GM23338 (cell line): Measurements from ENCODE around the gene MARCHF9. TPM values are rescaled to one million over a fixed set of nuclear protein-coding genes. Genes with fewer than 3 reads are reported as not detected.
"Not testable (repeated sequence)": the region's sequence is repeated elsewhere in the genome, so short reads cannot be mapped to it uniquely, and the experiment has no call there.

Source experiments
- ATAC-seq: fragments of 200-7000 bp; cut with Tn5 transposase; 3 replicates; pipeline ENCODE4 v1.9.1; 2020
- DNase-seq: peaks from one replicate; pipeline ENCODE4 v3.0.0-alpha.2; 2015; ENCODE audit warnings: low spot score
- H2AFZ ChIP-seq: fragments of 200-600 bp; sonication (generic); 2 replicates; pipeline ENCODE4 v1.8.0; 2016; ENCODE audit warnings: antibody characterized with exemption, mild to moderate bottlenecking, moderate library complexity
- H3F3A ChIP-seq: fragments of 200-600 bp; sonication (generic); replicated peaks from 2 replicates; pipeline ENCODE4 v1.8.0; 2017; ENCODE audit warnings: antibody characterized with exemption, mixed run types, low read depth
- H3K27ac ChIP-seq: fragments of 200-600 bp; sonication (generic); 2 replicates; pipeline ENCODE4 v1.6.1; 2016; ENCODE audit warnings: low read depth
- H3K27me3 ChIP-seq: fragments of 200-600 bp; sonication (generic); 2 replicates; pipeline ENCODE4 v1.8.0; 2016; ENCODE audit warnings: mild to moderate bottlenecking, mixed run types, moderate library complexity; ENCODE audit not compliant: insufficient read depth
- H3K36me3 ChIP-seq: fragments of 200-600 bp; sonication (generic); 2 replicates; pipeline ENCODE4 v1.8.0; 2016; ENCODE audit warnings: mild to moderate bottlenecking; ENCODE audit not compliant: insufficient read depth
- H3K4me1 ChIP-seq: fragments of 200-600 bp; sonication (generic); 2 replicates; pipeline ENCODE4 v1.8.0; 2016; ENCODE audit warnings: mild to moderate bottlenecking, moderate library complexity; ENCODE audit not compliant: insufficient read depth
- H3K4me2 ChIP-seq: fragments of 200-600 bp; sonication (generic); 2 replicates; pipeline ENCODE4 v1.7.1; 2017; ENCODE audit warnings: mixed run types
- H3K4me3 ChIP-seq: fragments of 200-600 bp; sonication (generic); 2 replicates; pipeline ENCODE4 v1.6.1; 2016; ENCODE audit warnings: mixed run types
- H3K79me2 ChIP-seq: fragments of 200-600 bp; sonication (generic); replicated peaks from 2 replicates; pipeline ENCODE4 v1.8.0; 2017; ENCODE audit warnings: mild to moderate bottlenecking; ENCODE audit not compliant: insufficient read depth
- H3K9me2 ChIP-seq: fragments of 200-600 bp; sonication (generic); 2 replicates; pipeline ENCODE4 v1.8.0; 2017; ENCODE audit not compliant: insufficient read depth
- H4K20me1 ChIP-seq: fragments of 200-600 bp; sonication (generic); replicated peaks from 2 replicates; pipeline ENCODE4 v1.8.0; 2017; ENCODE audit warnings: mild to moderate bottlenecking; ENCODE audit not compliant: insufficient read depth
- H3K27ac Mint-ChIP-seq: 2 replicates; pipeline ENCODE4 v1.8.0; 2020; ENCODE audit warnings: inconsistent platforms, mild to moderate bottlenecking, moderate library complexity, mixed read lengths
- H3K27me3 Mint-ChIP-seq: 3 replicates; pipeline ENCODE4 v1.8.0; 2022; ENCODE audit warnings: low read depth, mild to moderate bottlenecking, moderate library complexity, mixed read lengths, inconsistent platforms; ENCODE audit not compliant: insufficient read depth, poor library complexity
- H3K36me3 Mint-ChIP-seq: 3 replicates; pipeline ENCODE4 v1.8.0; 2021; ENCODE audit warnings: low read depth, mild to moderate bottlenecking, inconsistent platforms, moderate library complexity, mixed read lengths
- H3K4me1 Mint-ChIP-seq: 3 replicates; pipeline ENCODE4 v1.8.0; 2020; ENCODE audit warnings: mild to moderate bottlenecking, inconsistent platforms, mixed read lengths
- H3K4me3 Mint-ChIP-seq: 3 replicates; pipeline ENCODE4 v1.8.0; 2021; ENCODE audit warnings: moderate library complexity, mild to moderate bottlenecking, inconsistent platforms, mixed read lengths
- H3K9me3 Mint-ChIP-seq: 3 replicates; pipeline ENCODE4 v1.8.0; 2020; ENCODE audit warnings: moderate library complexity, mild to moderate bottlenecking, inconsistent platforms, mixed read lengths
- CTCF ChIP-seq, 2 experiments: fragments of 200-600 bp in 1 of 2; sonication (generic) in 1 of 2; conservative IDR thresholded peaks; 2 replicates each; pipeline versions ENCODE4 v1.5.1 to v1.6.1; 2016 to 2017; ENCODE audit warnings: antibody characterized with exemption in 2 of 2, low read depth in 2 of 2, mild to moderate bottlenecking in 2 of 2, moderate library complexity in 1 of 2
- ETS1 ChIP-seq: IDR thresholded peaks from 2 replicates; pipeline ENCODE4 v1.6.1; 2016; ENCODE audit warnings: antibody characterized with exemption
- NANOG ChIP-seq: IDR thresholded peaks from 2 replicates; pipeline ENCODE4 v1.6.1; 2016; ENCODE audit warnings: antibody characterized with exemption, borderline replicate concordance
- POLR2AphosphoS5 ChIP-seq: IDR thresholded peaks from 2 replicates; pipeline ENCODE4 v1.6.1; 2016; ENCODE audit warnings: antibody characterized with exemption, low read depth
- REST ChIP-seq: IDR thresholded peaks from one replicate; pipeline ENCODE4 v1.6.1; 2018; ENCODE audit warnings: antibody characterized with exemption; ENCODE audit not compliant: unreplicated experiment
- polyA plus RNA-seq: library from polyadenylated mRNA; unstranded; fragments of >200 nt; fragmentation: Nextera tagmentation; extraction: Ambion mirVana; gene quantifications from 2 replicates; pipeline ENCODE4 v1.2.1, GENCODE V29; 2016
- total RNA-seq: library from RNA; depleted of rRNA; stranded (reverse); fragments of >200 nt; shearing (Covaris generic); gene quantifications from 2 replicates; pipeline ENCODE4 v1.2.3, GENCODE V29; 2014

Gene MARCHF9
- total and polyA plus RNA-seq, 2 experiments from 2014 or later = 2.9 to 3.3 TPM

GRCh38 chr12:57720606-57721595, 34.0 kb upstream of the MARCHF9 start (continued):
- TF ChIP-seq REST = no peak

- H3K4me3 ChIP-seq, DNase-seq, H3F3A ChIP-seq, H3K4me1 ChIP-seq, H3K79me2 ChIP-seq, H3K27ac Mint-ChIP-seq, ATAC-seq, H4K20me1 ChIP-seq, H3K4me2 ChIP-seq, H3K4me3 Mint-ChIP-seq, H3K36me3 ChIP-seq, H3K9me2 ChIP-seq, H3K9me3 Mint-ChIP-seq, H2AFZ ChIP-seq, H3K27ac ChIP-seq: not testable (repeated sequence)
- peaks cover 41% of the 10 kb centered on the region for H3K27me3 ChIP-seq
- Mint-ChIP-seq H3K36me3 (peaks cover 15% of the 10 kb centered on the region), H3K4me1 (peaks cover 10% of the 10 kb centered on the region), H3K27me3 (peaks cover 39% of the 10 kb centered on the region)
These were observed 32.9 kb upstream of the MARCHF9 start for GRCh38 chr12:57721846-57722608.

- Histone ChIP-seq H3K27me3 (peaks cover 50% of the 10 kb centered on the region), H3K27ac (no peak overlapping the region), H3K4me1 (no peaks in the 10 kb centered on the region), H4K20me1 (no peaks in the 10 kb centered on the region), H3F3A (no peaks in the 10 kb centered on the region), H3K36me3 (peaks cover 6% of the 10 kb centered on the region; the same call in 1 of the 2 replicates), H3K79me2 (no peaks in the 10 kb centered on the region), H3K4me2 (no peak overlapping the region), H3K9me2 (no peaks in the 10 kb centered on the region), H2AFZ (no peak overlapping the region), H3K4me3 (no peak overlapping the region)
- Mint-ChIP-seq H3K27me3 (peaks cover 48% of the 10 kb centered on the region), H3K27ac (no peak overlapping the region), H3K36me3 (peaks cover 14% of the 10 kb centered on the region), H3K4me3 (no peak overlapping the region), H3K9me3 (no peaks in the 10 kb centered on the region), H3K4me1 (peaks cover 15% of the 10 kb centered on the region)
- DNase-seq (no peak), ATAC-seq (no peak)
- TF ChIP-seq REST (no peak), NANOG (no peak), CTCF (conservative IDR thresholded peaks at IDR 0.05; ENCODE audit: low read depth in 2 of 2) (peak in 1 of 2 experiments; percentile 21; a peak in 1 of 4 replicates), ETS1 (no peak), POLR2AphosphoS5 (no peak)
These were observed 31.9 kb upstream of the MARCHF9 start for GRCh38 chr12:57722716-57723629.
